ENCODE measurements around the gene SIRT4. TPM values are rescaled to one million over a fixed set of nuclear protein-coding genes. Genes with fewer than 3 reads are reported as not detected.

Gene SIRT4
- total and polyA plus RNA-seq, 2 of the 8 experiments (the other 6 are each of a cell fraction or from before 2014, with no cell fraction given), result 3.8 to 4.1 TPM

GRCh38 chr12:120352117-120352516 lies 50.0 kb downstream of the SIRT4 start:
- 78% methylated on average over 5 of the region's 5 CpGs; no CpG with 5 or more reads in 1 of the 2 experiments for whole genome bisulfite sequencing, 2 experiments (ENCODE audit: extremely low coverage in 1 of 2, insufficient coverage in 1 of 2, insufficient read length in 1 of 2, insufficient replicate concordance in 2 of 2, low coverage in 1 of 2, low lambda C conversion rate in 2 of 2, missing lambda C conversion rate in 1 of 2)
- H3K23ac ChIP-seq (ENCODE audit: insufficient read length), result no peak overlapping the region
- no peak overlapping the region for H3K4me3 ChIP-seq (ENCODE audit: extremely low read depth in 1 of 4, insufficient read depth in 2 of 4, low read depth in 3 of 4, low read length in 4 of 4)
- no peaks in the 10 kb centered on the region for H3K23me2 ChIP-seq (ENCODE audit: low read depth, low read length)
- no peak overlapping the region for H3K56ac ChIP-seq (replicated peaks; ENCODE audit: insufficient read length, low read depth, low read length)
- no peak overlapping the region for H3K9ac ChIP-seq (replicated peaks in 1 of 4; ENCODE audit: extremely low read depth in 1 of 4, low read depth in 3 of 4, low read length in 3 of 4)
- FAIRE-seq (no peak), DNase-seq (ENCODE audit: low read depth in 1 of 2, low spot score in 2 of 2) (no peak)
- H2BK5ac ChIP-seq (ENCODE audit: low read depth, low read length), result no peak overlapping the region
- no peak overlapping the region for H2BK120ac ChIP-seq (replicated peaks; ENCODE audit: low read depth, low read length)
- no peaks in the 10 kb centered on the region for H3K9me3 ChIP-seq (ENCODE audit: insufficient read depth in 2 of 2, low read depth in 1 of 2, low read length in 1 of 2)
- no peaks in the 10 kb centered on the region for H3K79me2 ChIP-seq (ENCODE audit: control insufficient read depth in 1 of 2, insufficient read depth in 2 of 2, low read length in 2 of 2)
- H4K5ac ChIP-seq (ENCODE audit: insufficient read length, low read depth, low read length), result no peak overlapping the region
- no peak overlapping the region for H2BK15ac ChIP-seq (ENCODE audit: low read length)
- peaks cover 5 to 9% of the 10 kb centered on the region in 2 experiments for H4K20me1 ChIP-seq (replicated peaks in 1 of 2; ENCODE audit: control insufficient read depth in 1 of 2, insufficient read depth in 2 of 2, low read length in 2 of 2)
- H3K4me1 ChIP-seq (replicated peaks in 1 of 4; ENCODE audit: control insufficient read depth in 3 of 4, insufficient read depth in 4 of 4, low read length in 3 of 4), result no peaks in the 10 kb centered on the region
- H4K91ac ChIP-seq (replicated peaks; ENCODE audit: insufficient read length, low read length), result no peak overlapping the region
- CTCF ChIA-PET (ENCODE audit: partially characterized antibody), result interaction anchor here (0.6 to 8.5 kb wide), 8 partner anchors 15 to 111 kb away, joined by 3 to 66 read pairs (median 4); no protein-coding TSS in a partner anchor
- H3K27ac ChIP-seq (ENCODE audit: low read depth, low read length), result no peak overlapping the region
- POLR2A ChIA-PET (ENCODE audit: partially characterized antibody), result interaction anchor here (0.6 to 2.8 kb wide), 7 partner anchors 9 to 116 kb away, joined by 3 to 13 read pairs (median 5); partner anchors contain the start of genes RNU4-1 and RNU4-2
- no peak overlapping the region for H4K8ac ChIP-seq (ENCODE audit: extremely low read depth, insufficient read depth, low read length)
- H3K79me1 ChIP-seq (ENCODE audit: low read depth, low read length), result no peaks in the 10 kb centered on the region
- H2AFZ ChIP-seq (ENCODE audit: low read length), result no peak overlapping the region
- no peak overlapping the region for H3K4ac ChIP-seq (replicated peaks; ENCODE audit: insufficient read length, low read depth, low read length)
- no peak overlapping the region for H2BK12ac ChIP-seq (ENCODE audit: low read depth, low read length)
- H3K27me3 ChIP-seq (replicated peaks in 1 of 4; ENCODE audit: control insufficient read depth in 3 of 4, extremely low read depth in 1 of 4, insufficient read depth in 3 of 4, low read length in 3 of 4), result no peaks in the 10 kb centered on the region
- peaks cover 28 to 52% (median 45%) of the 10 kb centered on the region in 4 experiments for H3K36me3 ChIP-seq (ENCODE audit: control insufficient read depth in 2 of 4, insufficient read depth in 4 of 4, low read length in 3 of 4)
- no peak overlapping the region for H3K14ac ChIP-seq (ENCODE audit: insufficient read length)
- H3K4me2 ChIP-seq (ENCODE audit: insufficient read depth in 1 of 2, low read depth in 2 of 2, low read length in 2 of 2), result no peak overlapping the region
- no peak overlapping the region for H2BK20ac ChIP-seq (ENCODE audit: low read length)
- no peak overlapping the region for H2AK5ac ChIP-seq (ENCODE audit: low read depth, low read length)
- H3K18ac ChIP-seq (ENCODE audit: extremely low read depth, low read length), result no peak overlapping the region
- TF ChIP-seq JUND (IDR thresholded peaks at IDR 0.05; ENCODE audit: low read length) (no peak), PHF8 (conservative IDR thresholded peaks at IDR 0.05; ENCODE audit: low read depth, low read length) (no peak), POLR2A (IDR thresholded peaks at IDR 0.05; ENCODE audit: control extremely low read depth in 1 of 2, low read depth in 2 of 2, low read length in 2 of 2) (no peak), BACH1 (IDR thresholded peaks at IDR 0.05; ENCODE audit: low read length) (no peak), NRF1 (IDR thresholded peaks at IDR 0.05; ENCODE audit: low read depth, low read length) (no peak), TAF7 (optimal IDR thresholded peaks at IDR 0.05; ENCODE audit: borderline replicate concordance, low read depth, low read length) (no peak), RNF2 (IDR thresholded peaks at IDR 0.05; ENCODE audit: borderline replicate concordance, low read depth, low read length, missing control alignments, poor library complexity, severe bottlenecking) (no peak), ZNF274 (IDR thresholded peaks at IDR 0.05; ENCODE audit: borderline replicate concordance, extremely low read depth, low read length) (no peak), TBP (IDR thresholded peaks at IDR 0.05; ENCODE audit: low read depth, low read length) (no peak), E2F6 (IDR thresholded peaks at IDR 0.05) (no peak), CHD2 (IDR thresholded peaks at IDR 0.05; ENCODE audit: low read length) (no peak)

Data from H1 (cell line).